ENCODE results near the gene ISCU. TPM values are rescaled to one million over a fixed set of nuclear protein-coding genes. Genes with fewer than 3 reads are reported as not detected.
"Not testable (repeated sequence)": the region's sequence is repeated elsewhere in the genome, so short reads cannot be mapped to it uniquely, and the experiment has no call there.

The ISCU gene
- total RNA-seq, 2 donors from 2014 or later = 93.3 to 98.7 TPM

- Mint-ChIP-seq H3K27me3 (no peaks in the 10 kb centered on the region), H3K27ac (peak overlapping the region; percentile 90), H3K4me3 (no peak overlapping the region), H3K36me3 (ENCODE audit: low read depth) (peaks cover 100% of the 10 kb centered on the region), H3K4me1 (peaks cover 7% of the 10 kb centered on the region), H3K9me3 (no peaks in the 10 kb centered on the region)
- ATAC-seq (replicated peaks) = no peak
Observed at GRCh38 chr12:108527166-108527496, 35.3 kb upstream of the ISCU start.

GRCh38 chr12:108530161-108530560 lies 32.2 kb upstream of the ISCU start:
- no peak overlapping the region for H3K27ac Mint-ChIP-seq
- H3K9me3 Mint-ChIP-seq = no peaks in the 10 kb centered on the region
- peaks cover 7% of the 10 kb centered on the region for H3K4me1 Mint-ChIP-seq
- no peaks in the 10 kb centered on the region for H3K27me3 Mint-ChIP-seq
- peaks cover 100% of the 10 kb centered on the region for H3K36me3 Mint-ChIP-seq (ENCODE audit: low read depth)
- no peak overlapping the region for H3K4me3 Mint-ChIP-seq
- ATAC-seq (replicated peaks) = no peak

- ATAC-seq (replicated peaks) = no peak
- Mint-ChIP-seq H3K4me3 (no peak overlapping the region), H3K9me3 (no peaks in the 10 kb centered on the region), H3K4me1 (peaks cover 13% of the 10 kb centered on the region), H3K36me3 (ENCODE audit: low read depth) (peaks cover 100% of the 10 kb centered on the region), H3K27me3 (no peaks in the 10 kb centered on the region), H3K27ac (no peak overlapping the region)
Observed at GRCh38 chr12:108531929-108532848, 30.2 kb upstream of the ISCU start.

GRCh38 chr12:108538146-108538545 lies 24.2 kb upstream of the ISCU start:
- Mint-ChIP-seq H3K4me1 (peaks cover 15% of the 10 kb centered on the region), H3K27ac (peak overlapping the region; percentile 45), H3K4me3 (no peak overlapping the region), H3K9me3 (no peaks in the 10 kb centered on the region), H3K27me3 (no peaks in the 10 kb centered on the region), H3K36me3 (ENCODE audit: low read depth) (peaks cover 95% of the 10 kb centered on the region)
- no peak for ATAC-seq (replicated peaks)

GRCh38 chr12:108538616-108539195 lies 23.7 kb upstream of the ISCU start:
- peak overlapping the region; percentile 45 for H3K27ac Mint-ChIP-seq

GRCh38 chr12:108542320-108542719 lies 20.1 kb upstream of the ISCU start:
- Mint-ChIP-seq H3K27me3 (no peaks in the 10 kb centered on the region), H3K36me3 (ENCODE audit: low read depth) (peaks cover 95% of the 10 kb centered on the region), H3K4me1 (peaks cover 5% of the 10 kb centered on the region), H3K4me3 (no peak overlapping the region), H3K27ac (no peak overlapping the region), H3K9me3 (no peaks in the 10 kb centered on the region)
- no peak for ATAC-seq (replicated peaks)

More at GRCh38 chr12:108538616-108539195, 23.7 kb upstream of the ISCU start:
- Mint-ChIP-seq H3K4me1 (peaks cover 15% of the 10 kb centered on the region), H3K9me3 (no peaks in the 10 kb centered on the region), H3K36me3 (ENCODE audit: low read depth) (peaks cover 95% of the 10 kb centered on the region), H3K27me3 (no peaks in the 10 kb centered on the region), H3K4me3 (no peak overlapping the region)
- no peak for ATAC-seq (replicated peaks)

GRCh38 chr12:108543652-108544051 lies 18.7 kb upstream of the ISCU start:
- H3K4me1 Mint-ChIP-seq = peaks cover 5% of the 10 kb centered on the region
- ATAC-seq (replicated peaks) = no peak
- peaks cover 95% of the 10 kb centered on the region for H3K36me3 Mint-ChIP-seq (ENCODE audit: low read depth)
- no peak overlapping the region for H3K4me3 Mint-ChIP-seq
- H3K9me3 Mint-ChIP-seq = no peaks in the 10 kb centered on the region
- no peak overlapping the region for H3K27ac Mint-ChIP-seq
- no peaks in the 10 kb centered on the region for H3K27me3 Mint-ChIP-seq

- H3K36me3 Mint-ChIP-seq (ENCODE audit: low read depth) = peaks cover 99% of the 10 kb centered on the region
- H3K27ac Mint-ChIP-seq = no peak overlapping the region
Observed at GRCh38 chr12:108547686-108548085, 14.7 kb upstream of the ISCU start.

GRCh38 chr12:108548954-108549521 lies 13.4 kb upstream of the ISCU start:
- Mint-ChIP-seq H3K9me3 (no peaks in the 10 kb centered on the region), H3K27me3 (no peaks in the 10 kb centered on the region), H3K4me3 (no peak overlapping the region), H3K36me3 (ENCODE audit: low read depth) (peaks cover 99% of the 10 kb centered on the region), H3K4me1 (peaks cover 38% of the 10 kb centered on the region), H3K27ac (no peak overlapping the region)
- no peak for ATAC-seq (replicated peaks)

More at GRCh38 chr12:108547686-108548085, 14.7 kb upstream of the ISCU start:
- no peak for ATAC-seq (replicated peaks)
- H3K9me3 Mint-ChIP-seq = no peaks in the 10 kb centered on the region
- no peak overlapping the region for H3K4me3 Mint-ChIP-seq
- peaks cover 25% of the 10 kb centered on the region for H3K4me1 Mint-ChIP-seq
- H3K27me3 Mint-ChIP-seq = no peaks in the 10 kb centered on the region

- no peak for ATAC-seq (replicated peaks)
- Mint-ChIP-seq H3K27ac (no peak overlapping the region), H3K27me3 (no peaks in the 10 kb centered on the region), H3K36me3 (ENCODE audit: low read depth) (peaks cover 95% of the 10 kb centered on the region), H3K4me3 (peak overlapping the region; percentile 38), H3K4me1 (peaks cover 47% of the 10 kb centered on the region), H3K9me3 (no peaks in the 10 kb centered on the region)
Observed at GRCh38 chr12:108551535-108551934, 10.9 kb upstream of the ISCU start.

- peak overlapping the region; percentile 38 for H3K4me3 Mint-ChIP-seq
- peaks cover 94% of the 10 kb centered on the region for H3K36me3 Mint-ChIP-seq (ENCODE audit: low read depth)
- ATAC-seq (replicated peaks) = no peak
- peak overlapping the region; percentile 52 for H3K27ac Mint-ChIP-seq
- H3K9me3 Mint-ChIP-seq = no peaks in the 10 kb centered on the region
- H3K27me3 Mint-ChIP-seq = no peaks in the 10 kb centered on the region
- peaks cover 58% of the 10 kb centered on the region for H3K4me1 Mint-ChIP-seq
Observed at GRCh38 chr12:108553799-108554198, 8.6 kb upstream of the ISCU start.

- Mint-ChIP-seq H3K4me1 (peaks cover 61% of the 10 kb centered on the region), H3K36me3 (ENCODE audit: low read depth) (peaks cover 94% of the 10 kb centered on the region), H3K4me3 (peak overlapping the region; percentile 9)
- not testable (repeated sequence) for ATAC-seq (replicated peaks); H3K27ac Mint-ChIP-seq; H3K27me3 Mint-ChIP-seq; H3K9me3 Mint-ChIP-seq
Observed at GRCh38 chr12:108555383-108555782, 7.0 kb upstream of the ISCU start.

GRCh38 chr12:108559007-108559655 lies 3.3 kb upstream of the ISCU start:
- Mint-ChIP-seq H3K4me1 (peaks cover 26% of the 10 kb centered on the region), H3K36me3 (ENCODE audit: low read depth) (peaks cover 82% of the 10 kb centered on the region), H3K27me3 (no peaks in the 10 kb centered on the region), H3K4me3 (peak overlapping the region; percentile 93), H3K27ac (peak overlapping the region; percentile 99), H3K9me3 (no peaks in the 10 kb centered on the region)
- ATAC-seq (replicated peaks) = peak; percentile 20

GRCh38 chr12:108559748-108560147 lies 2.6 kb upstream of the ISCU start:
- peaks cover 22% of the 10 kb centered on the region for H3K4me1 Mint-ChIP-seq
- H3K4me3 Mint-ChIP-seq = peak overlapping the region; percentile 93

More at GRCh38 chr12:108559748-108560147, 2.6 kb upstream of the ISCU start:
- Mint-ChIP-seq H3K36me3 (ENCODE audit: low read depth) (peaks cover 86% of the 10 kb centered on the region), H3K27ac (peak overlapping the region; percentile 99), H3K27me3 (no peaks in the 10 kb centered on the region), H3K9me3 (no peaks in the 10 kb centered on the region)
- ATAC-seq (replicated peaks) = no peak
